Stomach smooth muscle (tissue), 2 donors: Measurements from ENCODE around the gene ATG10.
A peak's percentile ranks its signal among the peaks of the same experiment; 100 is the strongest.
"Not testable (repeated sequence)": the region's sequence is repeated elsewhere in the genome, so short reads cannot be mapped to it uniquely, and the experiment has no call there.

ENCODE experiments used
- H3K27ac ChIP-seq: one replicate; pipeline ENCODE4 v1.7.0; 2013; ENCODE audit warnings: mild to moderate bottlenecking, low read length, inconsistent platforms
- H3K27me3 ChIP-seq, 2 donors: one replicate each; pipeline ENCODE4 v1.7.0; 2013; ENCODE audit warnings: low read length in 2 of 2; ENCODE audit not compliant: insufficient read depth in 2 of 2, control insufficient read depth in 1 of 2
- H3K36me3 ChIP-seq, 2 donors: one replicate each; pipeline ENCODE4 v1.7.0; 2013; ENCODE audit warnings: low read length in 2 of 2; ENCODE audit not compliant: control insufficient read depth in 2 of 2, insufficient read depth in 2 of 2
- H3K4me1 ChIP-seq: one replicate; pipeline ENCODE4 v1.7.0; 2013; ENCODE audit warnings: low read length; ENCODE audit not compliant: control insufficient read depth, insufficient read depth
- H3K4me3 ChIP-seq, 2 donors: one replicate each; pipeline ENCODE4 v1.7.0; 2013; ENCODE audit warnings: low read length in 2 of 2
- H3K9ac ChIP-seq, 2 donors: one replicate each; pipeline ENCODE4 v1.7.0; 2013; ENCODE audit warnings: low read length in 2 of 2, mild to moderate bottlenecking in 1 of 2
- H3K9me3 ChIP-seq, 2 donors: one replicate each; pipeline ENCODE4 v1.7.0; 2013; ENCODE audit warnings: low read length in 2 of 2; ENCODE audit not compliant: control insufficient read depth in 2 of 2
- donor health status: healthy.
- donor health status: Pancreatic carcinoma.

The ATG10 gene

GRCh38 chr5:81982172-81982685, 10.4 kb downstream of the ATG10 start:
- H3K4me1 ChIP-seq, H3K9ac ChIP-seq, H3K36me3 ChIP-seq, H3K27me3 ChIP-seq, H3K4me3 ChIP-seq, H3K27ac ChIP-seq, H3K9me3 ChIP-seq: not testable (repeated sequence)

GRCh38 chr5:81983148-81983547, 11.3 kb downstream of the ATG10 start:
- not testable (repeated sequence) for H3K36me3 ChIP-seq, H3K4me1 ChIP-seq, H3K27me3 ChIP-seq, H3K4me3 ChIP-seq, H3K9me3 ChIP-seq, H3K9ac ChIP-seq, H3K27ac ChIP-seq

- not testable (repeated sequence) for H3K4me1 ChIP-seq, H3K9me3 ChIP-seq, H3K27me3 ChIP-seq
Measured at GRCh38 chr5:81983563-81983962, 11.7 kb downstream of the ATG10 start.

DNA sequence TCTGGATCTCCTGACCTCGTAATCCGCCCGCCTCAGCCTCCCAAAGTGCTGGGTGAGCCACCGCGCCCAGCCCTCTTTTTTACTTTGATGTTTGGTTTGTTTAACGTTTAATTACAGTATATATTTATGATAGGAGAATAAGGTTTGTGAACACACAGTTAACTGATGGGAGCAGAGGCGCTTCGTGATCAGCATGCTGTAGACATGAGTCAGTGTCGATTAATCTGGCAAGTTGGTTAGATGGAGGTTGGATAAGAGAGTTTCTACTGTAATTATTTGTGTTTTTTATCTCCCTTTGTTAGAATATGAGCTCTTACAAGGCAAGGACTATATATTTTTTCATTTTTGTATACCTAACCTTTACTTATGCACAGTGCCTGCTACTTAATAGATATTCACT, 14.3 kb downstream of the ATG10 start:
- no peak overlapping the region for H3K27ac ChIP-seq
- H3K9me3 ChIP-seq: no peaks in the 10 kb centered on the region
- H3K36me3 ChIP-seq: peaks cover 0 to 3% of the 10 kb centered on the region in 2 donors
- no peak overlapping the region for H3K9ac ChIP-seq
- no peaks in the 10 kb centered on the region for H3K4me1 ChIP-seq
- no peak overlapping the region for H3K4me3 ChIP-seq
- H3K27me3 ChIP-seq: no peaks in the 10 kb centered on the region

More at GRCh38 chr5:81983563-81983962, 11.7 kb downstream of the ATG10 start:
- H3K4me3 ChIP-seq, H3K9ac ChIP-seq, H3K36me3 ChIP-seq, H3K27ac ChIP-seq: not testable (repeated sequence)

- no peaks in the 10 kb centered on the region for H3K9me3 ChIP-seq
- no peaks in the 10 kb centered on the region for H3K4me1 ChIP-seq
- no peak overlapping the region for H3K27ac ChIP-seq
- H3K27me3 ChIP-seq: no peaks in the 10 kb centered on the region
- no peak overlapping the region for H3K9ac ChIP-seq
- H3K36me3 ChIP-seq: peaks cover 0 to 3% of the 10 kb centered on the region in 2 donors
- no peak overlapping the region for H3K4me3 ChIP-seq
Measured at GRCh38 chr5:81989204-81989603, 17.4 kb downstream of the ATG10 start.

- Histone ChIP-seq H3K4me1 (no peaks in the 10 kb centered on the region), H3K27ac (no peak overlapping the region), H3K4me3 (no peak overlapping the region)
Measured at GRCh38 chr5:81994679-81995078, 22.9 kb downstream of the ATG10 start.

DNA sequence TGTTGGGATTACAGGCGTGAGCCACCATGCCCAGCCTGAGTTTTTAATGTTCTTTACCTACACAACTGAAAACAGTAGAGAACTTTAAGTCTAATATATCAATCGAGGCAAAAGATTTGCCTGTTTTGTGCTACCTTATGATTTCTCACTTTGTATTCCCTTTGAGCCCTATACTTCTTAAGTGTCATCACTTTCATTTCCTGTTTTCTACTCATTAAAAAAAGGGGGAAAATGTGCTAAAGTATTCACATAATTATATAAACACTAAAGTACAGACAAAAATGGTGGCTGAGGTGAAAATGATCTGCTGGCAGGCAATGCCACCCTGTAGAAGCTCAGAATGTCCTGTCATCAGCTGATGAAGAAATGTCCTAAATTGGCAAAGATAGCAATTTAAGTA, 23.6 kb downstream of the ATG10 start:
- Histone ChIP-seq H3K27me3 (no peaks in the 10 kb centered on the region), H3K9me3 (no peaks in the 10 kb centered on the region), H3K9ac (no peak overlapping the region)

More at GRCh38 chr5:81994679-81995078, 22.9 kb downstream of the ATG10 start:
- Histone ChIP-seq H3K27me3 (no peaks in the 10 kb centered on the region), H3K9ac (no peak overlapping the region), H3K36me3 (peaks cover 0 to 3% of the 10 kb centered on the region in 2 donors), H3K9me3 (no peaks in the 10 kb centered on the region)

GRCh38 chr5:82004511-82004910, 32.7 kb downstream of the ATG10 start:
- Histone ChIP-seq H3K4me3 (no peak overlapping the region), H3K27ac (no peak overlapping the region), H3K9ac (no peak overlapping the region), H3K36me3 (no peaks in the 10 kb centered on the region), H3K27me3 (no peaks in the 10 kb centered on the region), H3K4me1 (no peaks in the 10 kb centered on the region), H3K9me3 (no peaks in the 10 kb centered on the region)

More for the DNA sequence above, 23.6 kb downstream of the ATG10 start:
- Histone ChIP-seq H3K27ac (no peak overlapping the region), H3K4me3 (no peak overlapping the region), H3K36me3 (peaks cover 0 to 3% of the 10 kb centered on the region in 2 donors), H3K4me1 (no peaks in the 10 kb centered on the region)

GRCh38 chr5:82009869-82010268, 38.0 kb downstream of the ATG10 start:
- not testable (repeated sequence) for H3K36me3 ChIP-seq, H3K27me3 ChIP-seq, H3K9me3 ChIP-seq, H3K4me3 ChIP-seq, H3K9ac ChIP-seq, H3K4me1 ChIP-seq, H3K27ac ChIP-seq

GRCh38 chr5:82010696-82011095, 38.9 kb downstream of the ATG10 start:
- Histone ChIP-seq H3K36me3 (no peaks in the 10 kb centered on the region), H3K9me3 (no peaks in the 10 kb centered on the region), H3K27ac (no peak overlapping the region), H3K4me1 (peaks cover 6% of the 10 kb centered on the region), H3K9ac (no peak overlapping the region), H3K4me3 (no peak overlapping the region), H3K27me3 (no peaks in the 10 kb centered on the region)

DNA sequence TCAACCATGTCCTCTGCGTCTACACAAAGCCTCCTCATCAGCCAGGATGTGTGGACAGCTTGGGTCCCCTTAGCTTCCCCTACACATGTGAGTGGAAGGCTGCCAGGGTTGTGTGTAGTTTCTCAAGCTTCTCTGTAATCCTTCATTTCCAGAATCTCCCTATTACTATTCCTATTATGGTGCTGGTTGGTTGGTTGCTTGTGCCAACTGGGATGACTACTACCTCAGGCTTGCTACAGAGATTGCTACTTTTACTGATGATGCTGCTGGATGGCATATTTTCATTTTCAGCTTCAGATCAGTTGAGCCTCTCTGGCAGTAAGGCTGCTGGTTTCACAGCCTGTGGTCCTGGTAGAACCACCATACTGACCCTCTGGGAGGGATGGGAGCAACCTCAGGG, 39.9 kb downstream of the ATG10 start:
- peaks cover 6% of the 10 kb centered on the region for H3K4me1 ChIP-seq
- H3K9me3 ChIP-seq: peaks cover 0 to 3% of the 10 kb centered on the region in 2 donors
- no peaks in the 10 kb centered on the region for H3K36me3 ChIP-seq
- no peak overlapping the region for H3K4me3 ChIP-seq
- H3K27me3 ChIP-seq: no peaks in the 10 kb centered on the region
- peak overlapping the region; percentile 37 for H3K27ac ChIP-seq
- H3K9ac ChIP-seq: no peak overlapping the region
